Measurements from ENCODE around the gene SBK3. TPM values are rescaled to one million over a fixed set of nuclear protein-coding genes. Genes with fewer than 3 reads are reported as not detected.

Gene SBK3
- total RNA-seq, 2 donors from 2014 or later = 55.3 to 62.7 TPM

DNA sequence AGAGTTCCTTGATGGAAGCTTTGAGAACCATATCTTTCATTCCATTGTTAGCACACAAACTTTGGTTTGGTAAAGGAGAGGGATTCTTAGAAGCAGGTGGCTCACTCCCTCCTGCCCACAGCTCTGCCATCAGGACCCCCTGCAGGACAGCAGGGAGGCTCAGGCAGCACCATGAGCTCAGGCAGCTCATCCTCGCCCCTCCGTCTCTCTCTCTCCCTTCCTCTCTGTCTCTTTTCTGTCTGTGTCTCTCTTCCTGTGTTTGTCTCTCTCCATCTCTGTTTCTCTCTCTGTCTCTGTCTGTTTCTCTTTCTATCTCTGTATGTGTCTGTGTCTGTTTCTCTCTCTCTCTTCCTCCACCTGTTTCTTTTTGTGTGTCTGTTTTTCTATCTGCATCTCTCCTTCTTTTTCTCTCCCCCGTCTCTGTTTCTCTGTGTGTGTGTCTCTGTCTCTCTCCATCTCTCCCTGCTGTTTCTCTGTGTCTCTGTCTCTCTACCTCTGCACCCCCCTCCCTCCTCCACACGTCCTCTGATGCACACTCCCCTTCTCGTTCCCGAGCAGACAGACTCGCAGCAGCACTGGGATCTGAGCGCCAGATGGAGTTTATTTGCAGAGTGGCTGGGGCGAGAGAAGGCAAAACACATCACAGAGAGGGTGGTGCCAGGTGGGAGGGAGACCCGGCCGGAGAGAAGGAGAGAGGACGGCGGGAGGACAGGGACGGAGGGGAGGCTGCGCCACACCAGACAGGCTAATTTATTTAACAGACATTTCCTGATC lies 17.1 kb downstream of the SBK3 start:
- no peak for DNase-seq
- intact Hi-C loops (cut with DNase I) = no loop called here
- ATAC-seq = no peak

DNA sequence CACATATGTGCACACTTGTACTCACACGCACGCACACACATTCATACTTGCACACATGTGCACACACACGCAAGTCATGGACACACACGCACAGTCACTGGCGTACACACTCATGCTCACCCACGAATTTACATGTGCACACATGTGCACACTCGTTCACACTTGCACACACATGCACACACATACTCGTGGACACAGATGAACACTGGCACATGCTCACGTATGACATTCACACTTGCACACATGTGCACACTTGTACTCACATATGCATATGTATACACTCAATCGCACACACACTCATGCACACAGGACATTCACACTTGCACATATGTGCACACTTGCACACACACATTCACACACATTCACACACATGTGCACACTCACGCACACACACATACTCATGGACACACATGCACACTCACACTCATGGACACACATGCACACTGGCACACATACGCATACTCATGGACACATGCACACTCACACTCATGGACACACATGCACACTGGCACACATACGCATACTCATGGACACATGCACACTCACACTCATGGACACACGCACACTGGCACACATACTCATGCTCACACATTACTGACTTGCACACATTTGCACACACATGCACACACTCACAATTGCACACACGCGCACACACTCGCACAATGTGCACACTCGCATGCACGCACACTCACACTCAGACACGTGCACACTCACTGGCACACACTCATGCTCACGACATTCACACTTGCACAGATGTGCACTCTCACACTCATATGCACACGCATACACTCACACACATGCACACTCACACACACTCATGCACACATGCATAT lies 17.9 kb downstream of the SBK3 start:
- intact Hi-C loops (cut with DNase I) = no loop called here
- ATAC-seq (no peak), DNase-seq (no peak)

DNA sequence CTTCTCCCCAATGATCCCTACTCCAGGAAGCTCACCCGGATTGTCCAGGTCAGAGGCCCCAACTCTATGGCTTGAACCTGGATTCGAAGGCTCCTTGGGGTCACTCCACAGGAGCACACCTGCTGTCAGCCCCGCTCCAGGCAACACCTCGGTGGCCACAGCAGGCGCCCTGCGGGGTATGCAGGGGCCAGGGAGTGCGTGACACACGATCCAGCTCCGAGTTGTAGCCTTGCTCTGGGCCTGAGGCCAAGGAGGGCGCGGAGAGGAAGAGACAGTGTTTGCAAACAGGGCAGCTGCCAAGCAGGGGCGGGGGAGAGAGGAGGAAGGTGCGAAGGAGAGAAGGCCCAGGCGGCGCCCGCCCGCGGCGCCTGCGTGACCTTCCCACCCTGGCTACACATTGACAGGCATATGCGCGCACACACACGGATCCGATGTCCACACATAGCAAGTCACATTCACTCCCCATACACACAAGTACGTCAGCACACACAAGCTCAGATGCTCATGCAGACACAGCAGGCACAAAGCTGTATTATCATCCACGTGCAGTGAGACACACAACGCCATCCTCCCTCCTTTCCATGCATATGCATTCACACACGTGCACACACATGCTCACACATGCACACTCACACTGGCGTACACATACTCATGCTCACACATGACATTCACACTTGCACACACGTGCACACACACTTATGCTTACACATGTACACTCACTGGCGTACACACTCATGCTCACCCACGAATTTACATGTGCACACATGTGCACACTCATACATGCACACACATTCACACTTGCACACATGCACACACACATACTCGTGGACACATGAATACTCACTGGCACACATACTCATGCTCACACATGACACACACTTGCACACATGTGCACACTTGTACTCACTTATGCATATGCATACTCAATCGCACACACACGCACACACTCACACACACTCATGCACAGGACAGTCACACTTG lies 18.8 kb downstream of the SBK3 start:
- intact Hi-C loops (cut with DNase I) = no loop called here
- peak; percentile 89 for DNase-seq

DNA sequence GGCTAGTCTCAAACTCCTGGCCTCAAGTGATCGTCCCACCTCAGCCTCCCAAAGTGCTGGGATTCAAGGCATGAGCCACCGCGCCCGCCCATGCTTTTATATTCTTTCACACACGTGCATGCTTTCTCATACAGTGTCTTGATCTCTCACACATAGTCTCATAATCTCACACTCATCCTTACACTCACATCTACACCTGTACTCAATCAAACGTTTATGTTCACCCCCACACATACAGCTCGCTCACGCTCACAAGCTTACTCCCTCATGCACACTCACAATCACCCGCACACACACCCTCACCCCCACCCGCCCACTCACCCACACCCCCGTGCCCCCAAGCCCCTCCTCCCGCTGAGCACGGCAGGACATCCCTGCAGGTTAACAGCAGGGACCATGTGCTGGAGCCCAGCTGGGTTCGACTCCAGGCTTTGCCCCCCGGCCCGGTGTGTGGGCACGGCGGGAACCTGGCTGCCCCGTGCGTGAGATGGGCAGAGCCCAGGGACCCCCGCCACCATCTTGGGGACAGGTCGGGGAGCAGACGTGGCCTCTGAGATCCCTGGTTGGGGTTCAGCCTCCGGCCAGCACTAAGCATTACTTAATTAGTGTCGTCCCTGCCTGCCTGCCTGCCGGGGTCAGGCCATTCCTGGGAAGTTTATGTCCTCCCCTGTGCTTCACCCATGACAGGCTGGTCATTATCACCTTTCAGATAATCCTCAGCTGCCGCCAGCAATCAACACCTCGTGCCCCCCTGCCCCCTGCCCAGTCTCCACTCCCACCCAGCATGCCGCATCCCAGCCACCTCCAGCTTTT lies 19.8 kb downstream of the SBK3 start:
- intact Hi-C loops (cut with DNase I) = no loop called here
- ATAC-seq = peak; percentile 75 to 76
- DNase-seq = peak; percentile 63

More for the DNA sequence above, 18.8 kb downstream of the SBK3 start:
- ATAC-seq = peak; percentile 76 to 89

DNA sequence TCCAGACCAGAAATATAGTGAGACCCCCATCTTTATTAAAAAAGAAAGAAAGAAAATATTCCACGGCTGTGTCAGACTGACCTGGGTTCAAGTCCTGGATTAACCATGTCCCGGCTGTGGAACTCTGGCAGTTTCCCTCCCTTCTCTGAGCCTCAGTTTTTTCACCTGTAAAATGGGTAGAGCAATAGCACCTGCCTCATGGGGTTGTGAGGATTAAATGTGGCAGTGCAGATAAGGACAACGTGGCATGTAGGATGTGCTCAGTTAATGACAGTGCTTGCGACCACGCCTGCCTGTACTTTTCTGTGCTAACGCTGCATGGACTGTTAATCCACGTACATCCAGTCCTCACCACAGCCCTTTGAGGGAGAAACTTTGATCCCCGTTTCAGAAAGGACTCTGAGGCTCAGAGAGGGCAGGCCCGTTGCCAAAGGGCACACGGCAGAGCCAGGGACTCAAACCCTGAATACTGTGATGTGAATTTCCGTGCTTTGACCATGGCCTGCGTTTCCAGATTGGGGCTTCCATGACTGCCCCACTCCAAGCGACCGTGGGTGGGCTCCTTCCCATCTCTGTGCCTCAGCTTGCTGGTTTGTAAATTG lies 24.6 kb downstream of the SBK3 start:
- DNase-seq (no peak), ATAC-seq (no peak)
- intact Hi-C loops (cut with DNase I) = no loop called here

DNA sequence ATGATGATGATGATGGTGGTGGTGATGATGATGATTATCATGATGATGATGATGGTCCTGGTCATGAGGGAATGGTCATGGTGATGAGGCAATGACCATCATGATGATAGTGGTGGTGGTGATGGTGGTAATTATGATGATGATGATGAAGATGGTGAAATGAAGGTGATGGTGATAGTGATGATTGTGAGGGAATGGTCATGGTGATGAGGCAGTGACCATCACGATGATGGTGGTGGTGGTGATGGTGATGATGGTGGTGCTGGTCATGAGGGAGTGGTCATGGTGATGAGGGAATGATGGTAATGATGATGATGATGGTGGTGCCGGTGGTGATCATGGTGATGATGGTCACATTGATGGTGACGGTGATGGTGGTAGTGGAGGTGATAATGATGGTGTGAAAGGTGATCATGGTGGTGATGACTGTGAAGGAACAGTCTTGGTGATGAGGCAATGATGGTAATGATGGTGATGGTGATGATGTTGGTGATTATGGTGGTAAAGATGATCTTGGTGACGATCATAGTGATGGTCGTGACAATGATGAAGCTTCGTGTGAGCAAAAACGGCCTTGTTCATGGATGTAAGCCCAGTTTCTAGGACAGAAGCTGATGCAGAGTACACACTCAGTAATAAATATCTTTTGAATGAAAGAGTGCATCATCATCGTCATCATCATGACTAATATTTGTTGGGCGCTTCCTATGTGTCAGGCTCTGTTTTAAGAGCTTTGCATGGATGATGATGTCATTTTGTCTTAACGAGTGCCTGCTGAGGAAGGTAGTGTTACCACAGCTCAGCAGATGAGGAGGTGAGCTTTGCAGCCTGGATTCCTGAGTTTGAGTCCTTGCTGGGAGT lies 25.7 kb downstream of the SBK3 start:
- intact Hi-C loops (cut with DNase I) = loop anchor here (5.0 to 10.0 kb wide), 3 partner anchors 85 to 115 kb away; partner anchors contain the start of genes ZNF865 (in 2 of the 2) and ZNF524 (in 1 of the 2)
- DNase-seq (no peak), ATAC-seq (no peak)

DNA sequence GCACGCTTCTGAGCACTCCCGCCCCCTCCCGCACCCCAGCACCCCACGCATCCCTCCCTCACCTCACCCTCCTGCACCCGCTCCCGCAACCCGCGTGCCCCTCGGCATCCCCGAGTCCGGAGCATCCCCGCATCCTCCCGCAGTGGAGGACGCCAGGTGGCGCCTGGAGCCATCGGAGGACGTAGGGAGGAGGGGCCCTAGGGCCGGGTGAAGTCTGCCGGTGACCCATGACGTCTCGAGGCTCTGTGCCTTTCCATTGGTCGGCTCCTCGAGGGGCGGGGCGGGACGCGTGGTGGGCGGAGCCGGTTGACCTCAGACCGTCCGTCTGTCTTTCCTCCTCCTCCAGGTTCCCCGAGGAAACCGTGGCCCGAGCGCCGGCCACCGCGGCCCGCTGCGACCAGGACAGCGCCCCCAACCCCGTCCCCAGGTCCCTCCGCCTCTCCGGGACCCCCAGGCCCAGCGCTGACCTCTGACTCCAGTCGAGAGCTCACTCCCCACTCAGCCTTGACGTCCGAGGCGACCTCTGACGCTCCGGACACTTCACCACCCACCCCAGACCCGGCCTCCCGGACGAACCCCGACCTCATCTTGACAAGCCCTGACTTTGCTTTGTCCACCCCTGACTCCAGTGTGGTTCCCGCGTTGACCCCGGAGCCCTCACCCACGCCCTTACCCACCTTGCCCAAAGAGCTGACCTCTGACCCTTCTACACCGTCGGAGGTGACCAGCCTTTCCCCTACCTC lies 28.3 kb downstream of the SBK3 start:
- peak; percentile 98 for ATAC-seq
- intact Hi-C loops (cut with DNase I) = loop anchor here (2.0 to 10.0 kb wide), 4 partner anchors 88 to 118 kb away; partner anchors contain the start of genes ZNF865 (in 2 of the 2) and ZNF524 (in 1 of the 2)
- peak; percentile 94 for DNase-seq

DNA sequence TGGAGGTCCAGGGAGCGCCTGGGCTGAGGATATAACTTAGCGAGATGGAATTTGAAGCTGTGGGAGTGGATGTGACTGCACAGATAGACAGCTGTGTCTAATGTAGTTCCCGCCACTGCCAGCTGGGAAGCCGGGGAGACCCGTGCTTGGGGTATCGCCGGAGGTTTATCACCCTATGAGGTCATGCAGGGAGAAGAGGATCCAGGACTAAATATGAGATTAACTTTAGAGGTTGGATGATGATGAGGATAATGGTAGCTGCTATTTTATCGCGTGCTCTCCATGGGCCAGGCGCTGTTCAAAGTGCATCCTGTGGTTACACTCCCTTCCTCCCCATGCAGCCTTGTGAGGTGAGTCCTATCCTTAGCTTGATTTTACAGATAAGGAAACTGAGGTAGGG lies 37.2 kb downstream of the SBK3 start:
- intact Hi-C loops (cut with DNase I) = no loop called here
- no peak for ATAC-seq
- no peak for DNase-seq

DNA sequence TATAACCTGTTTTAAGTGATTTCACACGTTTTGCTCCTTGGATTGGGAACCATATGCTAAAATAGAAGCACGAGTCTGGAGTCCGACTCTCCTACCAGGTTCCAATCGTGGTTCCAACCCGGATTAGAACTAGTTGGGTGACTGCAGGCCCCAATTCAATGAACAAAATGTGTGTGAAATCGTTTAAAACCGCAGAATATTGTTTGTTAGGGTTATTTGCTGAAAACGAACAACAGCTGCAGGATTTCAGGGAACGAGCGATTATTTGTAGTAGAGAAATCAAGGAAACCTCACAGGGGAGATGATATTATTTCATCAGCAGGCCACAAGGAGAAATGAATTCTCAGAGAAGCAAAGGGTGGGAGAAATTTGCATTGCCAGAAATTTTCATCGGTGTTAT lies 40.4 kb downstream of the SBK3 start:
- DNase-seq = no peak
- intact Hi-C loops (cut with DNase I) = loop anchor here (2.0 to 5.0 kb wide), 2 partner anchors 38 kb away; no protein-coding TSS in a partner anchor
- no peak for ATAC-seq

DNA sequence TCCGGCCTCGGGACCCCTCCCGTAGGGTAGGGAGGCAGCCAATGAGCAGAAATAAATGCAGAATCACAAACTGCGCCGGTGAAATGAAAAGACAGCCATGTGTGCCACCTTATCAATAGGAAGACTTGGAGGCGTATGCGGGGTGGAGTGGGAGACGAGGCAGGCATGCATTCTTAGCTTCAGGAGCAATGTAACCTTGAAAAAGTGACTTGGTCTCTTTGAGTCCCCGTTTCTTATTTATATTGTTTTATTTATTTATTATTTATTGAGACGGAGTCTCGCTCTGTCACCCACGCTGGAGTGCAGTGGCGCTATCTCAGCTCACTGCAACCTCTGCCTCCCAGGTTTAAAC lies 41.1 kb downstream of the SBK3 start:
- intact Hi-C loops (cut with DNase I) = loop anchor here (2.0 to 5.0 kb wide), 2 partner anchors 37 kb away; no protein-coding TSS in a partner anchor
- ATAC-seq (no peak), DNase-seq (no peak)

DNA sequence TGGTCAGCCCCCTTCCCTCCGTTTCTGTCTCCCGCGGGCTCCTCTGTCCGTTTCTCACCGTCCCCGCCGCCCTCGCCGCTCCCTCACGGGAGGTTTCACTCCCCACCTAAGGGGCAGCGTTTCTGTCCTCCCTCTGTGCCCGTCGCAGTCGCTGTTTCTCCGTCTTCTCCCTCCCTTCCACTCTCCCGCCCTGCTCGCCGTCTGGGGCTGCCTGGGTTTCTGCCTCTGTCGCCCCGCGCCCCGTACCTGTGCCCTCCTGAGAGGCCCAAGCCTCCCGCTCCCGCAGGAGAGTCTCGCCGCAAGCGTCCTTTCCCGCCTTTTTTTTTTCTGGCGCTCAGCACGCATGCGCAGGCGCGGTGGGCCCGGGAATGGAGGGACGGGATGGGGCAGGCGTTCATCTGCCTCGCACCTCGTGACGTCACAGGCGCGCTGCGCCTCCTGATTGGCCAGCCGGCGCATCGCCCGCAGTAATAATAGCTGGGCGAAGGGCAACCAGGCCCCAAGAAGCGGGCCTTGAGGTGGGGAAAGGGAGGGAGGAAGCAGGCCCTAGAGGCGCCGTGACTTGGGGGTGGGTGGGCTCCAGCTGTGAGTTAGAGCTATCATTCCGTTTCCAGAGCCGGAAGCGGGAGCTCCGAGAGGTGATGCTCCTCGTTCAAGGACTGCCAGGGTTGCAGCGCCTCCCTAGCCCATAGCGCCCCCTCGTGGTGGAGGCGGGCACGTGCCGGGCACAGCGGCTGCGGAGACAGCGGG lies 41.7 kb downstream of the SBK3 start:
- peak; percentile 96 for DNase-seq
- ATAC-seq = peak; percentile 97 to 99
- intact Hi-C loops (cut with DNase I) = loop anchor here (2.0 to 5.0 kb wide), 2 partner anchors 36 to 37 kb away; no protein-coding TSS in a partner anchor

DNA sequence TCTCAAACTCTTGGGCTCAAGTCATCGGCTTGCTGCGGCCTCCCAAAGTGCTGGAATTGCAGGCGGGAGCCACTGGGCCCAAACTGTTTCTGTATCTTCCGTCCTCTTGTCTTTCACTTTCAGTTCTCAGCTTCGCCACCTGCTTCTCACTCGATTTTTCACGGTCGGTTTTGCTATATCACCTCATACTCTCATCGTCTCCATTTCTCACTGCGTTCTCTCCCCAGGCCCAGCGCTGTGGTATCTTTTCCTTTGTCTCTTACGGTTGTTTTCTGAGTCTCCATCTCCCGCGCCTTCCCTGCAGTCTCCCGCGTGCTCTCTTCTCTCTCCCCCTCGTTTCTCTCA lies 42.2 kb downstream of the SBK3 start:
- no peak for ATAC-seq
- intact Hi-C loops (cut with DNase I) = loop anchor here in 1 of 2 donors (5.0 kb wide), 1 partner anchor 36 kb away; no protein-coding TSS in a partner anchor
- DNase-seq = no peak

DNA sequence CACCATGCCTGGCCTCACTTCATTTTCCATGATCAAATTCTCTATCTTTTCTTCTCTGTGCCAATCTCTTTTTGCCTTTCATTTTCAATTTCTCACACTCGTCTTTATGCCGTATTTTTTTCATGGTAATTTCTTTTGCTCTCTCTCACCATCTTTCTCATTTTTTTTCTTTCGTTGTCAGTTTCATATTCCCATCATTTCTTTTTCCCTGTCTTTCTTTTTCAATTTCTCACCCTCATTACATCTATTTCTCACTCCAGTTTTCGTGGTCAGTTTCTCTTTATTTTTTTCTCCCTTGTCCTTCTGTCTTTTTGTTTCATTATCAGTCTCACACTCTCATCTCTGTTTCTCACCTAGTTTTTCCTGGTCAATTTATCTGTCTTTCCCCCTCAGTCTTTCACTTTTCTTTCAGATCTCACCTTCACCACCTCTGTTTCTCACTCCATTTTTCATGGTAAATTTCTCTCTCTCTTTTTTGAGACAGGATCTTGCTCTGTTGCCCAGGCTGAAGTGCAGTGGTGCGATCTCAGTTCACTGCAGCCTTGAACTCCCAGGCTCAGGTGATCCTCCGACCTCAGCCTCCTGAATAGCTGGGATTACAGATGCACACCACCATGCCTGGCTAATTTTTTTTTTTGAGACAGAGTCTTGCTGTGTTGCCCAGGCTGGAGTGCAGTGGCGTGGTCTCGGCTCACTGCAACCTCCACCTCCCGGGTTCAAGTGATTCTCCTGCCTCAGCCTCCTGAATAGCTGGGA lies 43.0 kb downstream of the SBK3 start:
- no peak for ATAC-seq
- no peak for DNase-seq
- intact Hi-C loops (cut with DNase I) = loop anchor here in 1 of 2 donors (5.0 kb wide), 1 partner anchor 35 kb away; no protein-coding TSS in a partner anchor

DNA sequence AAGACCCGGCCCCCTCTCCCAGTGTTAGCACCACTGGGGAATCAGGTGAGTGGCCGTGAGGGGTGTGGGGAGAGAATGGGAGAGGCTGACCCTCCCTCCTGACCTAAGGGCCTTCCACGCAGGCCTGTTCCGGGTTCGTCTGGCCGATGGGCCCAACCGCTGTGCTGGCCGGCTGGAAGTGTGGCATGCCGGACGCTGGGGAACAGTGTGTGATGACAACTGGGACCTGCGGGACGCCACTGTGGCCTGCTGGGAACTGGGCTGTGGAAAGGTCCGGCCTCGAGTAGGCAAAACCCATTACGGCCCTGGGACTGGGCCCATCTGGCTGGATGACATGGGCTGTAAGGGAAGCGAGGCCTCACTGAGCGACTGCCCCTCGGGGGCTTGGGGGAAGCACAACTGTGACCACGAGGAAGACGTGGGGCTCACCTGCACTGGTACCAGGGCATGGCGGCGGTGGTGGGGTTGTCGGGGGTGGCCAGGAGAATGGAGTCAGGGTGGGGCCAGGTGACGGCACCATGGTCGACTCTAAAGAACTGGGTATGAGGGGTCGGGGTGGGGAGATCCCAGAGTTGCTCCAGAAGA lies 44.9 kb downstream of the SBK3 start:
- DNase-seq (no peak), ATAC-seq (no peak)
- intact Hi-C loops (cut with DNase I) = loop anchor here in 1 of 2 donors (5.0 kb wide), 1 partner anchor 33 kb away; no protein-coding TSS in a partner anchor

Measured in left cardiac atrium (tissue), 4 donors.